Esophagus muscularis mucosa (tissue), 4 donors: Measurements from ENCODE around the gene CBX4. TPM values are rescaled to one million over a fixed set of nuclear protein-coding genes. Genes with fewer than 3 reads are reported as not detected.

Source experiments
- DNase-seq: peaks from one replicate; pipeline ENCODE4 v3.0.0-alpha.2; 2017; ENCODE audit errors: extremely low spot score
- H3K27ac ChIP-seq, 4 donors: fragments of 200-600 bp; sonication (generic); replicated peaks in 1 of 4; 1 replicate in 3 of 4; 2 replicates in 1 of 4; pipeline ENCODE4 v1.5.1; 2016 to 2019; ENCODE audit warnings: mild to moderate bottlenecking in 1 of 4
- H3K27me3 ChIP-seq, 4 donors: fragments of 200-600 bp; sonication (generic); one replicate each; pipeline versions ENCODE4 v1.5.1 to v1.6.0; 2016 to 2019
- H3K36me3 ChIP-seq, 4 donors: fragments of 200-600 bp; sonication (generic); one replicate each; pipeline ENCODE4 v1.5.1; 2016 to 2019
- H3K4me1 ChIP-seq, 4 donors: fragments of 200-600 bp; sonication (generic); one replicate each; pipeline ENCODE4 v1.5.1; 2016 to 2019
- H3K4me3 ChIP-seq, 4 donors: fragments of 200-600 bp; sonication (generic); 1 replicate in 2 of 4; 2 replicates in 2 of 4; pipeline ENCODE4 v1.5.1; 2016 to 2019; ENCODE audit warnings: mild to moderate bottlenecking in 4 of 4, moderate library complexity in 1 of 4
- H3K9me3 ChIP-seq, 4 donors: fragments of 200-600 bp; sonication (generic); 1 replicate in 3 of 4; 2 replicates in 1 of 4; pipeline ENCODE4 v1.5.1; 2016 to 2019
- CTCF ChIP-seq, 3 experiments: fragments of 200-600 bp in 2 of 3; fragments of 450-650 bp in 1 of 3; sonication (generic) in 2 of 3; IDR thresholded peaks; one replicate each; pipeline ENCODE4 v1.5.1; 2017 to 2019; ENCODE audit warnings: antibody characterized with exemption in 3 of 3, mild to moderate bottlenecking in 2 of 3, moderate library complexity in 1 of 3
- EP300 ChIP-seq: sonication (generic); formaldehyde crosslinking; IDR thresholded peaks from one replicate; pipeline ENCODE4 v1.6.1; 2017; ENCODE audit warnings: antibody characterized with exemption
- POLR2A ChIP-seq: fragments of 450-650 bp; IDR thresholded peaks from one replicate; pipeline ENCODE4 v1.6.1; 2017; ENCODE audit warnings: antibody characterized with exemption, moderate library complexity, mild to moderate bottlenecking, low read depth
- POLR2AphosphoS5 ChIP-seq, 2 donors: sonication (generic); formaldehyde crosslinking; IDR thresholded peaks; one replicate each; pipeline ENCODE4 v1.6.1; 2017; ENCODE audit warnings: antibody characterized with exemption in 2 of 2
- WGBS: methylation state at CpG from one replicate; pipeline ENCODE4 v1.1.5; 2018; 5-methylcytosine and 5-hydroxymethylcytosine counted together
- intact Hi-C: fragments of 100-400 bp; cut with DNase I; formaldehyde crosslinking; loops from one replicate; pipeline ENCODE4 v1.15.1; 2023
- total RNA-seq, 4 donors: library from RNA; depleted of rRNA; stranded (reverse); fragments of >200 nt; gene quantifications; one replicate each; pipeline versions ENCODE4 v1.1.0 to v1.2.1, GENCODE V29; 2016

CBX4 gene
- total RNA-seq, 4 donors from 2014 or later = 6.6 to 14.1 (median 12.3) TPM

DNA sequence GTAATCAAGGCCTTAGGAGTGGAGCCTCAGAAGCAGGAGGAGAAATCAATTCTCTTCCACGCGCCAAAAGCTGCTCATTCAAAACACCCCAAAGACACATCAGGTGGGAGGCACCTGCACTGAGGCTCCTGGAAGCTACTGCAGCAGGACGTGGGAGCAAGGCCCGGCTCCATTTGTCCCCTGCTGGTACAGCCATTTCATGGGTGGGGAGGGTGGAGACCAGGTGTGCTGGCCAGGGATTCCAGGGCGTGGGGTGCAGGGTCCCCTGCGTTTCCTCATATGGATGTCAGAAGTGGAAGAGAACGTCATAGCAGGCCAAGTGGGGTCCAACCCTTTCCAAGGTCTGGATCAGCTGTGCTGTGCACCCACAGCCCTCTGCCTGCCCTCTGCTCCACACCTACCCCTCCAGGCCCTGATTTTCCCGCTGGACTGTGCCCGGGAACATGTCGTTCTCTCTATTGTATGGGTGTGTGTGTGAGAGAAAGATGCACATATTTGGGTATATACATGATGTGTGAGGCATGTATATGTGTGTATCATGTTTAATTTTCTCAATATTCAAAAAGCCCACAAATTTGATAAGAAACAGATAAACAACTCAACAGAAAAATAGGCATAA, 39.2 kb upstream of the CBX4 start:
- TF ChIP-seq POLR2A (no peak), POLR2AphosphoS5 (IDR thresholded peaks at IDR 0.05) (no peak), CTCF (IDR thresholded peaks at IDR 0.05) (no peak), EP300 (no peak)
- intact Hi-C loops = no loop called here
- Histone ChIP-seq H3K9me3 (peaks cover 0 to 3% (median 0%) of the 10 kb centered on the region in 4 donors), H3K36me3 (no peaks in the 10 kb centered on the region), H3K4me1 (no peaks in the 10 kb centered on the region), H3K27ac (no peak overlapping the region), H3K27me3 (peaks cover 0 to 37% (median 0%) of the 10 kb centered on the region in 4 donors), H3K4me3 (no peak overlapping the region)
- DNase-seq = no peak
- 95% methylated on average over 6 of the region's 10 CpGs for WGBS

DNA sequence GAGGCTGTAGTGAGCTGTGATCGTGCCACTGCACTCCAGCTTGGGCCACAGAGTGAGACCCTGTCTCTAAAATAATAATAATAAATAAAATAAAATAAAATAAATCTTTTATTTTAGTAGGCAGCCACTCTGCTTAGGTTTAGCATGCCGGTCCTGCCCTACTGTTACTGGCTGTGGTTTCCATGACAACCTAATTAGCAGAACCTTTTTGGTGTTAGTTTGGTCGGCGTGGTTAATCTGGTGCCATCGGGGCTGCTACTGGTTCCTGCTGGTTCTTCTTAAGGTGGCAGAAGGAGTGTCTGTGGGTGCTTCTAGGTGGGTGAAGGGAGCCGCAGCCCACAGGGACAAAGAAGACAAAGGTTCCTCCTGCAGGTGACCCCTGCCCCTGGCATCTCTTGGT, 37.8 kb upstream of the CBX4 start:
- Histone ChIP-seq H3K4me3 (no peak overlapping the region), H3K4me1 (no peaks in the 10 kb centered on the region), H3K36me3 (no peaks in the 10 kb centered on the region), H3K27ac (no peak overlapping the region), H3K9me3 (peaks cover 0 to 3% (median 0%) of the 10 kb centered on the region in 4 donors), H3K27me3 (peaks cover 0 to 31% (median 0%) of the 10 kb centered on the region in 4 donors)
- intact Hi-C loops = no loop called here
- DNase-seq = no peak
- no peak for TF ChIP-seq POLR2A
- TF ChIP-seq CTCF (IDR thresholded peaks at IDR 0.05) = no peak
- TF ChIP-seq POLR2AphosphoS5 (IDR thresholded peaks at IDR 0.05) = no peak
- no peak for TF ChIP-seq EP300
- 84% methylated on average over 6 of the region's 6 CpGs for WGBS

GRCh38 chr17:79875511-79875910, 36.3 kb upstream of the CBX4 start:
- H3K4me1 ChIP-seq = no peaks in the 10 kb centered on the region
- no peak for DNase-seq
- intact Hi-C loops = no loop called here
- no peak overlapping the region for H3K4me3 ChIP-seq
- no peaks in the 10 kb centered on the region for H3K36me3 ChIP-seq
- TF ChIP-seq CTCF (IDR thresholded peaks at IDR 0.05) = no peak
- no peak overlapping the region for H3K27ac ChIP-seq
- peaks cover 0 to 3% (median 0%) of the 10 kb centered on the region in 4 donors for H3K9me3 ChIP-seq
- peaks cover 0 to 33% (median 0%) of the 10 kb centered on the region in 4 donors for H3K27me3 ChIP-seq
- 80% methylated on average over 4 of the region's 4 CpGs for WGBS

DNA sequence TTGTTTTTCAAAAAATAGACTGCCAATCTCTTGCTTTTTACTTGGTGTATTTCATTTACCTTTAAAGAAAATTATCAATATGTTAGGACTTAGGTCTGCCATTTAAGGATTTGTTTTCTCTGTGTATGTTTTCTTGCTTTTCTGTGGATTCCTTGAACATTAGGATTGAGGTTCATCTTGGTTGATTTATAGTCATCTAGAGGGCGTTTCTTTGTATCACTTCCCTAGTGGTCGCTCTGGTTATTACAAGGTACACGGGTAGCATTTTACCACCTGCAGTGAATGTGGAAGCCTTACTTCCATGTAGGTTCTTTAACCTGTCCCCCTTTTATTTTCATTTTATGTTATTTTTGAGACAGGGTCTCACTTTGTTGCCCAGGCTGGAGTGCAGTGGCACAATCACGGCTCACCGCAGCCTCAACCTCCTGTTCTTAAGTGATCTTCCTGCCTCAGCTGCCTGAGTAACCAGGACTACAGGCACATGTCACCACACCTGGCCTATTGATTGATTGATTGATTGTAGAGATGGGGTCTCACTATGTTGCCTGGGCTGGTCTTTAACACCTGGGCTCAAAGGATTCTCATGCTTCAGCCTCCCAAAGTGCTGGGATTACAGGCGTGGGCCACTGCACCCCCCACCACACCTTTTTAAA, 35.2 kb upstream of the CBX4 start:
- Histone ChIP-seq H3K27ac (no peak overlapping the region), H3K4me3 (no peak overlapping the region), H3K36me3 (no peaks in the 10 kb centered on the region), H3K4me1 (no peaks in the 10 kb centered on the region), H3K9me3 (peaks cover 0 to 3% (median 0%) of the 10 kb centered on the region in 4 donors), H3K27me3 (peaks cover 0 to 43% (median 0%) of the 10 kb centered on the region in 4 donors)
- intact Hi-C loops = no loop called here
- WGBS = 46% methylated on average over 6 of the region's 6 CpGs
- no peak for TF ChIP-seq EP300
- peak in 2 of 3 experiments; percentile 21 to 39 for TF ChIP-seq CTCF (IDR thresholded peaks at IDR 0.05)
- no peak for TF ChIP-seq POLR2AphosphoS5 (IDR thresholded peaks at IDR 0.05)
- no peak for TF ChIP-seq POLR2A
- DNase-seq = no peak
